A549 treated with AZD2906 at 1 μM for 4 hours (cell line): ENCODE measurements around the gene OR51B6. TPM values are rescaled to one million over a fixed set of nuclear protein-coding genes. Genes with fewer than 3 reads are reported as not detected.

Experiments
- total RNA-seq: library from RNA; stranded (reverse); fragments of 200-300 nt; extraction: Qiagen RNA extraction; gene quantifications from 5 replicates; pipeline ENCODE4 v1.2.3, GENCODE V29; 2022

OR51B6 gene
- not detected in 5 replicates for total RNA-seq

GRCh38 chr11:5351208-5351607 is at the start of gene OR51B6:
OR51B6 (plus strand) TSS chr11:5351508; CDS start chr11:5351508, 0 bp downstream.

GRCh38 chr11:5301846-5302245 is 49.5 kb upstream of the OR51B6 start, which contains the start of gene OR51B4:
OR51B4 (minus strand) TSS chr11:5301946; CDS start chr11:5301946, 0 bp downstream.

GRCh38 chr11:5324197-5324596 is 27.1 kb upstream of the OR51B6 start, which contains the start of gene OR51B2:
OR51B2 (minus strand) TSS chr11:5324297; CDS start chr11:5324297, 0 bp downstream.

GRCh38 chr11:5343474-5344335 is 7.6 kb upstream of the OR51B6 start, which contains the start of gene OR51B5:
OR51B5 (minus strand) TSS chr11:5343524; CDS start chr11:5343524, 0 bp downstream.

GRCh38 chr11:5383576-5383975 is 32.3 kb downstream of the OR51B6 start, which contains the start of gene OR51M1:
OR51M1 (plus strand) TSS chr11:5383812; CDS start chr11:5389399, 5,587 bp downstream.

Other genes starting within 250 kb of the OR51B6 start
- gene OR52A5, start 213.2 kb upstream of the OR51B6 start, total RNA-seq = not detected in 5 replicates
- gene OR52A1, start 196.8 kb upstream of the OR51B6 start, total RNA-seq = not detected in 5 replicates
- gene OR51V1, start 150.8 kb upstream of the OR51B6 start, total RNA-seq = not detected in 5 replicates
- gene HBB, start 124.4 kb upstream of the OR51B6 start, total RNA-seq = 0.24 TPM in 1 of 5 replicates, not detected in the others
- not detected in 5 replicates for gene HBD, start 117.0 kb upstream of the OR51B6 start, total RNA-seq
- gene HBG1, start 101.7 kb upstream of the OR51B6 start, total RNA-seq = not detected in 5 replicates
- gene HBG2, start 96.7 kb upstream of the OR51B6 start, total RNA-seq = not detected in 5 replicates
- gene HBE1, start 81.6 kb upstream of the OR51B6 start, total RNA-seq = 0.10 to 0.19 TPM (median 0.17 TPM) in 3 of 5 replicates, not detected in the others
- not detected in 5 replicates for gene OR51B4, start 49.6 kb upstream of the OR51B6 start, total RNA-seq
- gene OR51B2, start 27.2 kb upstream of the OR51B6 start, total RNA-seq = not detected in 5 replicates
- not detected in 5 replicates for gene OR51B5, start 8.0 kb upstream of the OR51B6 start, total RNA-seq
- gene OR51M1, start 32.3 kb downstream of the OR51B6 start, total RNA-seq = not detected in 5 replicates
- gene OR51Q1, start 70.6 kb downstream of the OR51B6 start, total RNA-seq = not detected in 5 replicates
- not detected in 5 replicates for gene OR51I1, start 90.0 kb downstream of the OR51B6 start, total RNA-seq
- gene OR51I2, start 97.8 kb downstream of the OR51B6 start, total RNA-seq = not detected in 5 replicates
- gene OR52D1, start 137.2 kb downstream of the OR51B6 start, total RNA-seq = not detected in 5 replicates
- not detected in 5 replicates for gene UBQLN3, start 158.4 kb downstream of the OR51B6 start, total RNA-seq
- gene UBQLNL, start 165.2 kb downstream of the OR51B6 start, total RNA-seq = 0.02 TPM in 1 of 5 replicates, not detected in the others
- not detected in 5 replicates for gene OR52H1, start 197.0 kb downstream of the OR51B6 start, total RNA-seq
- gene OR52B6, start 229.4 kb downstream of the OR51B6 start, total RNA-seq = not detected in 5 replicates
- gene TRIM6, start 245.1 kb downstream of the OR51B6 start, total RNA-seq = 6.9 to 8.3 TPM (median 7.6 TPM) in 5 replicates